H1 (cell line): Measurements from ENCODE around the gene RPS21. TPM values are rescaled to one million over a fixed set of nuclear protein-coding genes. Genes with fewer than 3 reads are reported as not detected.

Source experiments
- CTCF ChIA-PET: fragments of 300-600 bp; sonication (Branson Sonifier 250); formaldehyde crosslinking; loops from one replicate; lab custom pipeline; 2021; ENCODE audit not compliant: partially characterized antibody; lab: Charles Lee
- POLR2A ChIA-PET: fragments of 300-600 bp; sonication (Branson Sonifier 250); formaldehyde crosslinking; loops from one replicate; lab custom pipeline; 2021; ENCODE audit warnings: inconsistent platforms; ENCODE audit not compliant: partially characterized antibody; lab: Charles Lee
- DNase-seq, 2 experiments: peaks; one replicate each; pipeline versions ENCODE4 v3.0.0 to v3.0.0-alpha.2; 2010 to 2022; ENCODE audit warnings: low spot score in 2 of 2, low read depth in 1 of 2, mixed read lengths in 1 of 2
- FAIRE-seq: peaks from 2 replicates; lab custom pipeline; 2011; peaks lifted over from hg19 to GRCh38; lab: Jason Lieb, UNC
- H2AFZ ChIP-seq: 2 replicates; pipeline ENCODE4 v1.8.1; 2012; ENCODE audit warnings: low read length, inconsistent platforms
- H2AK5ac ChIP-seq: 2 replicates; pipeline ENCODE4 v1.6.1; 2013; ENCODE audit warnings: low read depth, low read length
- H2BK120ac ChIP-seq: replicated peaks from 2 replicates; pipeline ENCODE3; 2013; ENCODE audit warnings: low read depth, low read length, inconsistent platforms
- H2BK12ac ChIP-seq: 2 replicates; pipeline ENCODE4 v1.6.1; 2013; ENCODE audit warnings: low read depth, low read length
- H2BK15ac ChIP-seq: 2 replicates; pipeline ENCODE4 v1.6.1; 2013; ENCODE audit warnings: low read length
- H2BK20ac ChIP-seq: 2 replicates; pipeline ENCODE4 v1.6.1; 2013; ENCODE audit warnings: low read length
- H2BK5ac ChIP-seq: 2 replicates; pipeline ENCODE4 v1.6.1; 2013; ENCODE audit warnings: low read depth, low read length
- H3K14ac ChIP-seq: 2 replicates; pipeline ENCODE4 v1.6.1; 2013; ENCODE audit warnings: inconsistent platforms; ENCODE audit not compliant: insufficient read length
- H3K18ac ChIP-seq: 2 replicates; pipeline ENCODE4 v1.6.1; 2013; ENCODE audit warnings: low read length; ENCODE audit errors: extremely low read depth
- H3K23ac ChIP-seq: 2 replicates; pipeline ENCODE4 v1.6.1; 2013; ENCODE audit warnings: inconsistent platforms; ENCODE audit not compliant: insufficient read length
- H3K23me2 ChIP-seq: 2 replicates; pipeline ENCODE4 v1.6.1; 2013; ENCODE audit warnings: low read depth, low read length
- H3K27ac ChIP-seq: 2 replicates; pipeline ENCODE4 v1.6.1; 2011; ENCODE audit warnings: low read depth, low read length, inconsistent platforms
- H3K27me3 ChIP-seq, 4 experiments: replicated peaks in 1 of 4; 1 replicate in 1 of 4; 2 replicates in 3 of 4; pipeline versions ENCODE4 v1.6.1 to v1.8.1; 2011 to 2013; ENCODE audit warnings: low read length in 3 of 4, mild to moderate bottlenecking in 3 of 4, inconsistent platforms in 2 of 4, mixed read lengths in 2 of 4, moderate library complexity in 1 of 4; ENCODE audit not compliant: control insufficient read depth in 3 of 4, insufficient read depth in 3 of 4; ENCODE audit errors: extremely low read depth in 1 of 4
- H3K36me3 ChIP-seq, 4 experiments: 2 replicates each; pipeline versions ENCODE4 v1.6.1 to v1.8.1; 2011 to 2013; ENCODE audit warnings: mild to moderate bottlenecking in 4 of 4, low read length in 3 of 4, moderate library complexity in 2 of 4, control low read depth in 1 of 4, inconsistent platforms in 1 of 4; ENCODE audit not compliant: insufficient read depth in 4 of 4, control insufficient read depth in 2 of 4
- H3K4ac ChIP-seq: replicated peaks from 2 replicates; pipeline ENCODE3; 2013; ENCODE audit warnings: low read length, low read depth, mixed read lengths, inconsistent platforms; ENCODE audit not compliant: insufficient read length
- H3K4me1 ChIP-seq, 4 experiments: replicated peaks in 1 of 4; 1 replicate in 1 of 4; 2 replicates in 3 of 4; pipeline versions ENCODE4 v1.6.1 to v1.8.1; 2011 to 2013; ENCODE audit warnings: low read length in 3 of 4, inconsistent platforms in 2 of 4, mixed read lengths in 1 of 4; ENCODE audit not compliant: insufficient read depth in 4 of 4, control insufficient read depth in 3 of 4
- H3K4me2 ChIP-seq, 2 experiments: 2 replicates each; pipeline versions ENCODE4 v1.6.1 to v1.8.1; 2011 to 2013; ENCODE audit warnings: low read depth in 2 of 2, low read length in 2 of 2, control low read depth in 1 of 2, inconsistent platforms in 1 of 2, mild to moderate bottlenecking in 1 of 2; ENCODE audit not compliant: insufficient read depth in 1 of 2
- H3K4me3 ChIP-seq, 4 experiments: fragments of 200-600, 300-600 bp in 1 of 4; sonication (generic), shearing (Covaris generic), sonication (Bioruptor Twin) in 1 of 4; 2 replicates each; pipeline versions ENCODE4 v1.5.1 to v1.8.1; 2011 to 2016; ENCODE audit warnings: low read length in 4 of 4, low read depth in 3 of 4, control low read depth in 2 of 4, inconsistent platforms in 2 of 4, mild to moderate bottlenecking in 2 of 4, mixed read lengths in 1 of 4, moderate library complexity in 1 of 4; ENCODE audit not compliant: insufficient read depth in 2 of 4; ENCODE audit errors: extremely low read depth in 1 of 4
- H3K56ac ChIP-seq: replicated peaks from 2 replicates; pipeline ENCODE3; 2013; ENCODE audit warnings: low read depth, mild to moderate bottlenecking, mixed read lengths, low read length, inconsistent platforms; ENCODE audit not compliant: insufficient read length
- H3K79me1 ChIP-seq: 2 replicates; pipeline ENCODE4 v1.6.1; 2013; ENCODE audit warnings: low read depth, low read length, control low read depth
- H3K79me2 ChIP-seq, 2 experiments: 2 replicates each; pipeline versions ENCODE4 v1.6.1 to v1.8.1; 2012 to 2013; ENCODE audit warnings: low read length in 2 of 2, mild to moderate bottlenecking in 2 of 2, inconsistent platforms in 1 of 2; ENCODE audit not compliant: insufficient read depth in 2 of 2, control insufficient read depth in 1 of 2
- H3K9ac ChIP-seq, 4 experiments: replicated peaks in 1 of 4; 1 replicate in 1 of 4; 2 replicates in 3 of 4; pipeline versions ENCODE4 v1.6.1 to v1.8.1; 2011 to 2013; ENCODE audit warnings: low read depth in 3 of 4, low read length in 3 of 4, control low read depth in 2 of 4, mild to moderate bottlenecking in 2 of 4, moderate library complexity in 2 of 4, inconsistent platforms in 1 of 4; ENCODE audit errors: extremely low read depth in 1 of 4
- H3K9me3 ChIP-seq, 2 experiments: 2 replicates each; pipeline versions ENCODE4 v1.6.1 to v1.8.1; 2012 to 2013; ENCODE audit warnings: mild to moderate bottlenecking in 2 of 2, moderate library complexity in 2 of 2, control low read depth in 1 of 2, inconsistent platforms in 1 of 2, low read depth in 1 of 2, low read length in 1 of 2, mixed read lengths in 1 of 2; ENCODE audit not compliant: insufficient read depth in 2 of 2
- H4K20me1 ChIP-seq, 2 experiments: replicated peaks in 1 of 2; 2 replicates each; pipeline versions ENCODE3 to v1.8.1; 2011 to 2013; ENCODE audit warnings: inconsistent platforms in 2 of 2, low read length in 2 of 2, mild to moderate bottlenecking in 1 of 2; ENCODE audit not compliant: insufficient read depth in 2 of 2, control insufficient read depth in 1 of 2
- H4K5ac ChIP-seq: 2 replicates; pipeline ENCODE4 v1.6.1; 2013; ENCODE audit warnings: low read length, low read depth, mixed read lengths, inconsistent platforms; ENCODE audit not compliant: insufficient read length
- H4K8ac ChIP-seq: 2 replicates; pipeline ENCODE4 v1.8.0; 2013; ENCODE audit warnings: mild to moderate bottlenecking, moderate library complexity, low read length, inconsistent platforms; ENCODE audit not compliant: insufficient read depth; ENCODE audit errors: extremely low read depth
- H4K91ac ChIP-seq: replicated peaks from 2 replicates; pipeline ENCODE3; 2013; ENCODE audit warnings: low read length, mixed read lengths, inconsistent platforms; ENCODE audit not compliant: insufficient read length
- CBX5 ChIP-seq: fragments of 300-800, 300-1000 bp; sonication (generic); IDR thresholded peaks from 2 replicates; pipeline ENCODE4 v1.7.1; 2016; ENCODE audit warnings: antibody characterized with exemption, low read length, low read depth
- RNF2 ChIP-seq: fragments of 200-900, 300-1000 bp; sonication (generic); IDR thresholded peaks from 2 replicates; pipeline ENCODE4 v1.7.1; 2016; ENCODE audit warnings: borderline replicate concordance, low read depth, mild to moderate bottlenecking, antibody characterized with exemption, low read length; ENCODE audit not compliant: poor library complexity, severe bottlenecking; ENCODE audit errors: missing control alignments
- SAP30 ChIP-seq: fragments of 300-600 bp; sonication (generic); IDR thresholded peaks from 2 replicates; pipeline ENCODE4 v1.7.1; 2012; ENCODE audit warnings: low read length, moderate library complexity, mild to moderate bottlenecking, inconsistent platforms; ENCODE audit not compliant: insufficient read depth, insufficient replicate concordance
- SIRT6 ChIP-seq: IDR thresholded peaks from one replicate; pipeline ENCODE4 v1.7.1; 2012; ENCODE audit warnings: low read length, inconsistent platforms
- SP2 ChIP-seq: IDR thresholded peaks from 2 replicates; pipeline ENCODE4 v1.6.1; 2012; ENCODE audit warnings: mild to moderate bottlenecking, low read length, inconsistent platforms
- SRF ChIP-seq: IDR thresholded peaks from 2 replicates; pipeline ENCODE4 v1.6.1; 2011; ENCODE audit warnings: mild to moderate bottlenecking, low read depth, low read length, moderate library complexity
- SUZ12 ChIP-seq: fragments of 200-600 bp; sonication (generic); IDR thresholded peaks from 2 replicates; pipeline ENCODE4 v1.6.1; 2012; ENCODE audit warnings: mild to moderate bottlenecking, inconsistent platforms, low read length, moderate library complexity, mixed read lengths
- TBP ChIP-seq: IDR thresholded peaks from 2 replicates; pipeline ENCODE4 v1.6.1; 2011; ENCODE audit warnings: low read depth, low read length, improper control_type of control experiment
- WGBS, 2 experiments: shearing (Covaris generic) in 1 of 2; methylation state at CpG; one replicate each; pipeline versions ENCODE4 v1.1.6 to v1.1.7; 2013 to 2015; ENCODE audit warnings: low lambda C conversion rate in 2 of 2, mixed read lengths in 2 of 2, inconsistent platforms in 1 of 2, low coverage in 1 of 2, missing lambda C conversion rate in 1 of 2; ENCODE audit not compliant: insufficient replicate concordance in 2 of 2, insufficient coverage in 1 of 2, insufficient read length in 1 of 2; ENCODE audit errors: extremely low coverage in 1 of 2, missing lambda C conversion rate in 1 of 2; 5-methylcytosine and 5-hydroxymethylcytosine counted together
- polyA plus RNA-seq, 7 experiments: library from polyadenylated mRNA; depleted of rRNA in 3 of 7; stranded (reverse) in 5 of 7; unstranded in 2 of 7; fragments of >200 nt in 5 of 7; fragments of 200-250 nt in 2 of 7; gene quantifications; 1 replicate in 5 of 7; 2 replicates in 1 of 7; 4 replicates in 1 of 7; pipeline versions ENCODE4 v1.2.1 to v1.2.3, GENCODE V29; 2011 to 2013; ENCODE audit warnings: missing spikeins in 2 of 7, mixed read lengths in 2 of 7
- total RNA-seq: library from RNA; stranded (reverse); fragmentation: NEBNext Ultra II Directional; extraction: Animal tissue kit (Norgen Biotek cat#: 25700); gene quantifications from 2 replicates; pipeline ENCODE4 v1.2.1, GENCODE V29; 2021

Gene RPS21
- total and polyA plus RNA-seq, 2 of the 8 experiments (the other 6 are each of a cell fraction or from before 2014, with no cell fraction given), result 1,787 to 7,219 TPM

GRCh38 chr20:62400541-62400940, 13.6 kb downstream of the RPS21 start:
- H3K4ac ChIP-seq, result no peak overlapping the region
- ChIA-PET POLR2A (interaction anchor here (0.7 to 7.7 kb wide), 5 partner anchors 10 to 98 kb away, joined by 3 to 105 read pairs (median 3); partner anchors contain the start of genes ADRM1 and RPS21), CTCF (interaction anchor here (0.6 to 7.6 kb wide), 27 partner anchors 9 to 397 kb away, joined by 3 to 103 read pairs (median 3); partner anchors contain the start of gene RPS21)
- no peaks in the 10 kb centered on the region; a peak in 1 of 4 replicates for H3K79me2 ChIP-seq
- no peak overlapping the region for H2BK12ac ChIP-seq
- no peak overlapping the region for H2BK5ac ChIP-seq
- no peak overlapping the region for H3K18ac ChIP-seq
- peaks cover 6% of the 10 kb centered on the region; the same call in 1 of the 2 replicates for H3K23me2 ChIP-seq
- no peak overlapping the region for H2AK5ac ChIP-seq
- no peak for FAIRE-seq
- H3K36me3 ChIP-seq, result no peaks in the 10 kb centered on the region
- no peak overlapping the region for H4K5ac ChIP-seq
- no peak overlapping the region for H2BK15ac ChIP-seq
- no peak overlapping the region for H3K9ac ChIP-seq
- no peaks in the 10 kb centered on the region; the same call in 1 of the 2 replicates for H3K79me1 ChIP-seq
- no peak overlapping the region for H3K23ac ChIP-seq
- no peak overlapping the region for H2AFZ ChIP-seq
- H3K56ac ChIP-seq, result no peak overlapping the region
- H3K4me3 ChIP-seq, result no peak overlapping the region
- H4K8ac ChIP-seq, result no peak overlapping the region
- H2BK20ac ChIP-seq, result no peak overlapping the region
- no peaks in the 10 kb centered on the region for H3K27me3 ChIP-seq
- H2BK120ac ChIP-seq, result no peak overlapping the region
- H3K14ac ChIP-seq, result no peak overlapping the region
- no peak for DNase-seq
- WGBS, 2 experiments, result 93% methylated on average over 9 of the region's 10 CpGs; no CpG with 5 or more reads in 1 of the 2 experiments
- H4K91ac ChIP-seq, result no peak overlapping the region
- H3K27ac ChIP-seq, result no peak overlapping the region
- peaks cover 0 to 13% of the 10 kb centered on the region in 2 experiments for H4K20me1 ChIP-seq
- no peak overlapping the region for H3K4me2 ChIP-seq
- peaks cover 0 to 6% (median 3%) of the 10 kb centered on the region in 4 experiments; a peak in 5 of 7 replicates for H3K4me1 ChIP-seq
- H3K9me3 ChIP-seq, result peaks cover 0 to 2% of the 10 kb centered on the region in 2 experiments; a peak in 1 of 4 replicates
- TF ChIP-seq SUZ12, result no peak
- no peak for TF ChIP-seq SAP30
- TF ChIP-seq SIRT6, result no peak
- TF ChIP-seq RNF2, result no peak
- TF ChIP-seq CBX5, result no peak
- TF ChIP-seq SRF, result no peak
- no peak for TF ChIP-seq TBP
- no peak for TF ChIP-seq SP2
